Fibroblast of lung (primary cell): ENCODE data around the gene RGS3. TPM values are rescaled to one million over a fixed set of nuclear protein-coding genes. Genes with fewer than 3 reads are reported as not detected.

Source experiments
- DNase-seq, 2 donors: peaks; one replicate each; pipeline versions ENCODE4 v3.0.0 to v3.0.0-alpha.2; 2010; ENCODE audit warnings: low read depth in 2 of 2
- H2AFZ ChIP-seq: 2 replicates; pipeline ENCODE4 v1.5.1; 2012; ENCODE audit warnings: low read length, control low read depth, inconsistent platforms
- H3K27ac ChIP-seq: 2 replicates; pipeline ENCODE4 v1.5.1; 2011; ENCODE audit warnings: low read length, control low read depth; ENCODE audit not compliant: insufficient read depth
- H3K27me3 ChIP-seq: 2 replicates; pipeline ENCODE4 v1.5.1; 2011; ENCODE audit warnings: mild to moderate bottlenecking, low read length; ENCODE audit not compliant: control insufficient read depth, insufficient read depth
- H3K36me3 ChIP-seq: 2 replicates; pipeline ENCODE4 v1.5.1; 2011; ENCODE audit warnings: low read length; ENCODE audit not compliant: control insufficient read depth, insufficient read depth
- H3K4me1 ChIP-seq: 2 replicates; pipeline ENCODE4 v1.5.1; 2011; ENCODE audit warnings: low read length; ENCODE audit not compliant: control insufficient read depth, insufficient read depth; ENCODE audit errors: extremely low read depth
- H3K4me2 ChIP-seq: 2 replicates; pipeline ENCODE4 v1.5.1; 2011; ENCODE audit warnings: low read length, control low read depth; ENCODE audit not compliant: insufficient read depth; ENCODE audit errors: extremely low read depth
- H3K4me3 ChIP-seq, 4 experiments: fragments of 200-600 bp in 1 of 4; sonication (generic) in 1 of 4; replicated peaks in 1 of 4; 2 replicates each; pipeline ENCODE4 v1.5.1; 2011 to 2016; ENCODE audit warnings: low read length in 4 of 4, low read depth in 3 of 4, mild to moderate bottlenecking in 3 of 4, control low read depth in 2 of 4, inconsistent platforms in 1 of 4, mixed read lengths in 1 of 4; ENCODE audit not compliant: insufficient read depth in 1 of 4; ENCODE audit errors: control extremely low read depth in 1 of 4
- H3K79me2 ChIP-seq: 2 replicates; pipeline ENCODE4 v1.5.1; 2012; ENCODE audit warnings: mild to moderate bottlenecking, low read length, inconsistent platforms; ENCODE audit not compliant: control insufficient read depth, insufficient read depth
- H3K9ac ChIP-seq: 2 replicates; pipeline ENCODE4 v1.5.1; 2011; ENCODE audit warnings: mild to moderate bottlenecking, low read length, control low read depth; ENCODE audit not compliant: insufficient read depth
- H3K9me3 ChIP-seq: 2 replicates; pipeline ENCODE4 v1.5.1; 2012; ENCODE audit warnings: low read depth, low read length; ENCODE audit not compliant: control insufficient read depth, insufficient read depth
- H4K20me1 ChIP-seq: 2 replicates; pipeline ENCODE4 v1.5.1; 2011; ENCODE audit warnings: low read length; ENCODE audit not compliant: control insufficient read depth, insufficient read depth; ENCODE audit errors: extremely low read depth
- EZH2 ChIP-seq: IDR thresholded peaks from 2 replicates; pipeline ENCODE4 v1.5.1; 2012; ENCODE audit warnings: low read length, control low read depth, mild to moderate bottlenecking; ENCODE audit errors: missing control alignments
- polyA plus RNA-seq, 2 donors: library from polyadenylated mRNA; depleted of rRNA in 1 of 2; stranded (reverse) in 1 of 2; unstranded in 1 of 2; fragments of >200 nt; gene quantifications; 2 replicates each; pipeline ENCODE4 v1.2.1, GENCODE V29; 2011 to 2012; ENCODE audit warnings: missing spikeins in 1 of 2
- total RNA-seq: library from RNA; depleted of rRNA; stranded (reverse); fragments of >200 nt; gene quantifications from 2 replicates; pipeline ENCODE4 v1.2.1, GENCODE V29; 2014
- TF ChIP-seq, protein P1 (sequence below), 2 donors: IDR thresholded peaks in 1 of 2; conservative IDR thresholded peaks in 1 of 2; 1 replicate in 1 of 2; 2 replicates in 1 of 2; pipeline ENCODE4 v1.5.1; 2011 to 2012; ENCODE audit warnings: low read length in 2 of 2, control low read depth in 1 of 2, inconsistent platforms in 1 of 2, low read depth in 1 of 2, mild to moderate bottlenecking in 1 of 2

Gene RGS3
- total and polyA plus RNA-seq, 2 donors (not counting 1 experiment from before 2014, with no cell fraction given), result 48.1 to 74.3 TPM

- no peaks in the 10 kb centered on the region for H4K20me1 ChIP-seq
- peak overlapping the region; percentile 90 for H3K27ac ChIP-seq
- H3K36me3 ChIP-seq, result peaks cover 16% of the 10 kb centered on the region
- H2AFZ ChIP-seq, result no peak overlapping the region
- DNase-seq, result no peak
- no peak for TF ChIP-seq EZH2
- TF ChIP-seq, protein P1, sequence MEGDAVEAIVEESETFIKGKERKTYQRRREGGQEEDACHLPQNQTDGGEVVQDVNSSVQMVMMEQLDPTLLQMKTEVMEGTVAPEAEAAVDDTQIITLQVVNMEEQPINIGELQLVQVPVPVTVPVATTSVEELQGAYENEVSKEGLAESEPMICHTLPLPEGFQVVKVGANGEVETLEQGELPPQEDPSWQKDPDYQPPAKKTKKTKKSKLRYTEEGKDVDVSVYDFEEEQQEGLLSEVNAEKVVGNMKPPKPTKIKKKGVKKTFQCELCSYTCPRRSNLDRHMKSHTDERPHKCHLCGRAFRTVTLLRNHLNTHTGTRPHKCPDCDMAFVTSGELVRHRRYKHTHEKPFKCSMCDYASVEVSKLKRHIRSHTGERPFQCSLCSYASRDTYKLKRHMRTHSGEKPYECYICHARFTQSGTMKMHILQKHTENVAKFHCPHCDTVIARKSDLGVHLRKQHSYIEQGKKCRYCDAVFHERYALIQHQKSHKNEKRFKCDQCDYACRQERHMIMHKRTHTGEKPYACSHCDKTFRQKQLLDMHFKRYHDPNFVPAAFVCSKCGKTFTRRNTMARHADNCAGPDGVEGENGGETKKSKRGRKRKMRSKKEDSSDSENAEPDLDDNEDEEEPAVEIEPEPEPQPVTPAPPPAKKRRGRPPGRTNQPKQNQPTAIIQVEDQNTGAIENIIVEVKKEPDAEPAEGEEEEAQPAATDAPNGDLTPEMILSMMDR (conservative IDR thresholded peaks at IDR 0.05 in 1 of 2, IDR thresholded peaks at IDR 0.05 in 1 of 2; ENCODE audit: low read depth in 1 of 2, low read length in 2 of 2), result no peak
- H3K4me3 ChIP-seq, result no peak overlapping the region
- H3K4me2 ChIP-seq, result no peak overlapping the region
- H3K9me3 ChIP-seq, result no peaks in the 10 kb centered on the region
- H3K27me3 ChIP-seq, result no peaks in the 10 kb centered on the region
- H3K4me1 ChIP-seq, result peaks cover 59% of the 10 kb centered on the region
- H3K9ac ChIP-seq, result no peak overlapping the region
- peaks cover 21% of the 10 kb centered on the region for H3K79me2 ChIP-seq
Measured at GRCh38 chr9:113600871-113601614, 137.5 kb downstream of the RGS3 start.

- no peak for DNase-seq
- Histone ChIP-seq H3K36me3 (peaks cover 12% of the 10 kb centered on the region), H3K4me2 (no peak overlapping the region), H3K27me3 (no peaks in the 10 kb centered on the region), H3K9ac (no peak overlapping the region), H3K4me1 (peaks cover 54% of the 10 kb centered on the region), H3K79me2 (peaks cover 14% of the 10 kb centered on the region), H3K4me3 (no peak overlapping the region), H2AFZ (no peak overlapping the region), H3K9me3 (no peaks in the 10 kb centered on the region), H4K20me1 (no peaks in the 10 kb centered on the region), H3K27ac (peak overlapping the region; percentile 86)
- TF ChIP-seq EZH2, result no peak
- TF ChIP-seq, protein P1 (conservative IDR thresholded peaks at IDR 0.05 in 1 of 2, IDR thresholded peaks at IDR 0.05 in 1 of 2; ENCODE audit: low read depth in 1 of 2, low read length in 2 of 2), result no peak
Measured at GRCh38 chr9:113601656-113602055, 138.1 kb downstream of the RGS3 start.

- Histone ChIP-seq H3K27ac (peak overlapping the region; percentile 86), H2AFZ (peak overlapping the region; percentile 56), H3K27me3 (no peaks in the 10 kb centered on the region), H3K9ac (peak overlapping the region; percentile 54), H3K36me3 (peaks cover 7% of the 10 kb centered on the region), H3K4me3 (no peak overlapping the region), H3K79me2 (peaks cover 7% of the 10 kb centered on the region), H3K9me3 (no peaks in the 10 kb centered on the region), H4K20me1 (no peaks in the 10 kb centered on the region), H3K4me1 (peaks cover 48% of the 10 kb centered on the region), H3K4me2 (peak overlapping the region; percentile 56)
- TF ChIP-seq, protein P1 (conservative IDR thresholded peaks at IDR 0.05 in 1 of 2, IDR thresholded peaks at IDR 0.05 in 1 of 2; ENCODE audit: low read depth in 1 of 2, low read length in 2 of 2), result no peak
- no peak for TF ChIP-seq EZH2
- DNase-seq, result peak; percentile 72 to 84
Measured at GRCh38 chr9:113602126-113603047, 138.9 kb downstream of the RGS3 start.
